ENCODE measurements around the gene CD99.
"Not testable (repeated sequence)": the region's sequence is repeated elsewhere in the genome, so short reads cannot be mapped to it uniquely, and the experiment has no call there.

CD99 gene

GRCh38 chrX:2690856-2691542 lies at the start of gene CD99:
Gene CD99, plus strand, starts transcription at chrX:2691295. Its CDS starts 66 bp downstream, at chrX:2691361.
- FAIRE-seq = no peak

GRCh38 chrX:2642146-2642545 lies 48.9 kb upstream of the CD99 start:
- no peak for FAIRE-seq

GRCh38 chrX:2642791-2643190 lies 48.3 kb upstream of the CD99 start:
- FAIRE-seq = no peak

- no peak for FAIRE-seq
Measured at GRCh38 chrX:2643880-2644279, 47.2 kb upstream of the CD99 start.

GRCh38 chrX:2645563-2645962 lies 45.5 kb upstream of the CD99 start:
- FAIRE-seq = no peak

GRCh38 chrX:2647627-2648026 lies 43.5 kb upstream of the CD99 start:
- no peak for FAIRE-seq

- no peak for FAIRE-seq
Measured at GRCh38 chrX:2650037-2650436, 41.1 kb upstream of the CD99 start.

GRCh38 chrX:2650865-2651264 lies 40.2 kb upstream of the CD99 start:
- FAIRE-seq = no peak

- no peak for FAIRE-seq
Measured at GRCh38 chrX:2652106-2652505, 39.0 kb upstream of the CD99 start.

- FAIRE-seq = no peak
Measured at GRCh38 chrX:2654436-2655340, 36.4 kb upstream of the CD99 start.

- FAIRE-seq = no peak
Measured at GRCh38 chrX:2656257-2656836, 34.7 kb upstream of the CD99 start.

- no peak for FAIRE-seq
Measured at GRCh38 chrX:2657532-2658113, 33.5 kb upstream of the CD99 start.

GRCh38 chrX:2658585-2659292 lies 32.4 kb upstream of the CD99 start:
- no peak for FAIRE-seq

GRCh38 chrX:2662586-2662985 lies 28.5 kb upstream of the CD99 start:
- FAIRE-seq = no peak

- FAIRE-seq = peak; percentile 80
Measured at GRCh38 chrX:2664502-2664901, 26.6 kb upstream of the CD99 start.

GRCh38 chrX:2665387-2666304 lies 25.4 kb upstream of the CD99 start:
- no peak for FAIRE-seq

GRCh38 chrX:2666491-2666890 lies 24.6 kb upstream of the CD99 start:
- no peak for FAIRE-seq

GRCh38 chrX:2670978-2671377 lies 20.1 kb upstream of the CD99 start:
- FAIRE-seq = peak; percentile 18

- FAIRE-seq = no peak
Measured at GRCh38 chrX:2672084-2672483, 19.0 kb upstream of the CD99 start.

GRCh38 chrX:2673611-2674010 lies 17.5 kb upstream of the CD99 start:
- FAIRE-seq = no peak

GRCh38 chrX:2675657-2676200 lies 15.4 kb upstream of the CD99 start:
- FAIRE-seq = not testable (repeated sequence)

Data from endometrium (tissue), 2 donors.